ENCODE measurements around the gene DHX34.

The DHX34 gene

DNA sequence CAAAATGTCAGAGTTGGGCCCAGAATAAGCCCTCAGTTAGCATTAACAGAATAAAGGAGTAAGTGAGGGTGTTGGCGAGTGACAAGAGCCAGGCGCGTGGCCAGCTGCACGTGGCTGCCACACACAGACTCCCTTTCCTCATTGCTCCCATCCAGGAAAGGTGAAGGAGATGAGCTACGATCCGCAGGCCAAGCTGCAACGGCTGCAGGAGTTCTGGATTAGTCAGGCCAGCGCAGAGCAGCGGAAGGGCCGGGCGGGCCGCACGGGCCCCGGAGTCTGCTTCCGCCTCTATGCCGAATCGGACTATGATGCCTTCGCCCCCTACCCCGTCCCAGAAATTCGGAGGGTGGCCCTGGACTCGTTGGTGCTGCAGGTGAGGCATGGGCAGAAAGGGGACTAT, 13.2 kb downstream of the DHX34 start:
- TF ChIP-seq CREB1 (IDR thresholded peaks at IDR 0.05; ENCODE audit: low read depth) (no peak), ZBTB7A (IDR thresholded peaks at IDR 0.05; ENCODE audit: low read depth) (no peak), EP300 (IDR thresholded peaks at IDR 0.05; ENCODE audit: borderline replicate concordance) (no peak), TCF12 (IDR thresholded peaks at IDR 0.05; ENCODE audit: low read depth) (no peak), YY1 (IDR thresholded peaks at IDR 0.05; ENCODE audit: low read depth) (no peak), CEBPB (IDR thresholded peaks at IDR 0.05) (no peak)

DNA sequence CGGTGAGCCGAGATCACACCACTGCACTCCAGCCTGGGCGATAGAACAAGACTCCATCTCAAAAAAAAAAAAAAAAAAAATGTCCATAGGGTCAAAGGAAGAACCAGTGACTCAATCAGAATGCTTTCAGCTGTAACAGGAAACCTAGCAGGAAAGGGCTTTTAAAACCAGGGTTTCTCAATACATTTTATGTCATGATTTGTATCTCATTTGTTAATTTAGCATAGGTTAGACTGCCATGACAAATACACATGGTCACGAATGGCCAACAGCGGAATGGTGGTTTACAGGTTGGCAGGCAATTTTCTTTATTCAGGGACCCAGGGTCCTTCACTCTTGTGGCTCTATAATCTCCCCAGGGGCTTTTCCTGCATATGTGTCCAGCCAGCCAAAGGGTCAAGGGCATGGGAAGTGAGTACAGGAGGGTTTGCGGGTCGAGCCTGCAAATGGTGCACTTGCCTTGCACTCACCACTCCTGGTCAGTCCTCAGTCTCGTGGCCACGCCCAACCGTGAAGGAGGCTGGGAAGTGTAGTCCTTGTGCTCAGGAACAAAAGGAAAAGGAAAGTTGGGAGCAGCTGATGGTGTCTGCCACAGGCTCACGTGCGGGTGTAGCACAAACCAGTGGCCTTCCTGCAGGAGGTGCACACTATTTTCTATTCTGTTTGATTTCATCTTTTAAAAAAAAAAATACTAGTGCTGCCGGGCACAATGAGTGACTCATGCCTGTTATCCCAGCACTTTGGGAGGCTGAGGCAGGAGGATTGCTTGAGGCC, 14.8 kb downstream of the DHX34 start:
- no peak for TF ChIP-seq FOXM1 (IDR thresholded peaks at IDR 0.05; ENCODE audit: borderline replicate concordance, low read depth)
- no peak for TF ChIP-seq ZBTB7A (IDR thresholded peaks at IDR 0.05; ENCODE audit: low read depth)
- no peak for TF ChIP-seq NFIC (IDR thresholded peaks at IDR 0.05)
- TF ChIP-seq EGR1 (IDR thresholded peaks at IDR 0.05): no peak
- TF ChIP-seq, protein P1, sequence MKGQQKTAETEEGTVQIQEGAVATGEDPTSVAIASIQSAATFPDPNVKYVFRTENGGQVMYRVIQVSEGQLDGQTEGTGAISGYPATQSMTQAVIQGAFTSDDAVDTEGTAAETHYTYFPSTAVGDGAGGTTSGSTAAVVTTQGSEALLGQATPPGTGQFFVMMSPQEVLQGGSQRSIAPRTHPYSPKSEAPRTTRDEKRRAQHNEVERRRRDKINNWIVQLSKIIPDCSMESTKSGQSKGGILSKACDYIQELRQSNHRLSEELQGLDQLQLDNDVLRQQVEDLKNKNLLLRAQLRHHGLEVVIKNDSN (IDR thresholded peaks at IDR 0.05): no peak
- TF ChIP-seq CEBPB (IDR thresholded peaks at IDR 0.05): no peak
- TF ChIP-seq, protein P2, sequence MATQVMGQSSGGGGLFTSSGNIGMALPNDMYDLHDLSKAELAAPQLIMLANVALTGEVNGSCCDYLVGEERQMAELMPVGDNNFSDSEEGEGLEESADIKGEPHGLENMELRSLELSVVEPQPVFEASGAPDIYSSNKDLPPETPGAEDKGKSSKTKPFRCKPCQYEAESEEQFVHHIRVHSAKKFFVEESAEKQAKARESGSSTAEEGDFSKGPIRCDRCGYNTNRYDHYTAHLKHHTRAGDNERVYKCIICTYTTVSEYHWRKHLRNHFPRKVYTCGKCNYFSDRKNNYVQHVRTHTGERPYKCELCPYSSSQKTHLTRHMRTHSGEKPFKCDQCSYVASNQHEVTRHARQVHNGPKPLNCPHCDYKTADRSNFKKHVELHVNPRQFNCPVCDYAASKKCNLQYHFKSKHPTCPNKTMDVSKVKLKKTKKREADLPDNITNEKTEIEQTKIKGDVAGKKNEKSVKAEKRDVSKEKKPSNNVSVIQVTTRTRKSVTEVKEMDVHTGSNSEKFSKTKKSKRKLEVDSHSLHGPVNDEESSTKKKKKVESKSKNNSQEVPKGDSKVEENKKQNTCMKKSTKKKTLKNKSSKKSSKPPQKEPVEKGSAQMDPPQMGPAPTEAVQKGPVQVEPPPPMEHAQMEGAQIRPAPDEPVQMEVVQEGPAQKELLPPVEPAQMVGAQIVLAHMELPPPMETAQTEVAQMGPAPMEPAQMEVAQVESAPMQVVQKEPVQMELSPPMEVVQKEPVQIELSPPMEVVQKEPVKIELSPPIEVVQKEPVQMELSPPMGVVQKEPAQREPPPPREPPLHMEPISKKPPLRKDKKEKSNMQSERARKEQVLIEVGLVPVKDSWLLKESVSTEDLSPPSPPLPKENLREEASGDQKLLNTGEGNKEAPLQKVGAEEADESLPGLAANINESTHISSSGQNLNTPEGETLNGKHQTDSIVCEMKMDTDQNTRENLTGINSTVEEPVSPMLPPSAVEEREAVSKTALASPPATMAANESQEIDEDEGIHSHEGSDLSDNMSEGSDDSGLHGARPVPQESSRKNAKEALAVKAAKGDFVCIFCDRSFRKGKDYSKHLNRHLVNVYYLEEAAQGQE (IDR thresholded peaks at IDR 0.05; ENCODE audit: low read depth): no peak
- TF ChIP-seq, protein P3, sequence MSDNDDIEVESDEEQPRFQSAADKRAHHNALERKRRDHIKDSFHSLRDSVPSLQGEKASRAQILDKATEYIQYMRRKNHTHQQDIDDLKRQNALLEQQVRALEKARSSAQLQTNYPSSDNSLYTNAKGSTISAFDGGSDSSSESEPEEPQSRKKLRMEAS (IDR thresholded peaks at IDR 0.05): no peak
- no peak for TF ChIP-seq TAF1 (IDR thresholded peaks at IDR 0.05; ENCODE audit: low read depth)
- no peak for TF ChIP-seq RAD21 (IDR thresholded peaks at IDR 0.05; ENCODE audit: low read depth)

DNA sequence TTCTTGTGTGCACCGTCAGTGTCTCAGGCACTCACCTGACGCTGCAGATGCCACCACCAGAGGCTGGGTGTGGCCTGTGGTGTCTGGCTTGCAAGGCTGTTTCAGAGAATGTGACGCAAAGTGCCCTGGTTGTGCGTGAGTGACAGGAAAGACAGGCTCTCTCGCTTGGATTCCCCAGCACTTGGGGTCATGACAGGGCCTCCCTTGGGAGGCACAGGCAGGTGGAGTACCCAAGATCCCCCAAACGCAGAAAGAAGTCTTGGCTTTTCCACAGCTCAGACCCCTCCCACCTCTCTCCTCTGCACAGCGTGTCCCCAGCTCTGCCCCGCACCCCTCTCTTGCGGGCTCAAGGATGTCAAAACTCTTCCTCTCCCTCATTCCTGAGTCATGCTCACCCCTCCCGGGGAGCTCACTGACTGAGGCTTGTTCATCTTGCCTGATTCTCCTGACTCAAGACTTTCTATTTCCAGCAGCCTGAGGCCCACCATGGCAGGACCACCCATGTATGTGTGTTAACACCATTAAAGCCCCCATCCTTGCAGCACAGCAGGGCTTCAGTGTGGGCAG, 21.0 kb downstream of the DHX34 start:
- TF ChIP-seq EGR1 (IDR thresholded peaks at IDR 0.05) (no peak), YY1 (IDR thresholded peaks at IDR 0.05; ENCODE audit: low read depth) (no peak), TAF1 (IDR thresholded peaks at IDR 0.05; ENCODE audit: low read depth) (no peak), CEBPB (IDR thresholded peaks at IDR 0.05) (no peak), NFIC (IDR thresholded peaks at IDR 0.05) (no peak), ZBTB7A (IDR thresholded peaks at IDR 0.05; ENCODE audit: low read depth) (no peak), TCF12 (IDR thresholded peaks at IDR 0.05; ENCODE audit: low read depth) (no peak), FOXM1 (IDR thresholded peaks at IDR 0.05; ENCODE audit: borderline replicate concordance, low read depth) (no peak), TEAD4 (IDR thresholded peaks at IDR 0.05) (no peak), CREB1 (IDR thresholded peaks at IDR 0.05; ENCODE audit: low read depth) (no peak)
- TF ChIP-seq, protein P3 (IDR thresholded peaks at IDR 0.05): no peak
- TF ChIP-seq, protein P2 (IDR thresholded peaks at IDR 0.05; ENCODE audit: low read depth): no peak

DNA sequence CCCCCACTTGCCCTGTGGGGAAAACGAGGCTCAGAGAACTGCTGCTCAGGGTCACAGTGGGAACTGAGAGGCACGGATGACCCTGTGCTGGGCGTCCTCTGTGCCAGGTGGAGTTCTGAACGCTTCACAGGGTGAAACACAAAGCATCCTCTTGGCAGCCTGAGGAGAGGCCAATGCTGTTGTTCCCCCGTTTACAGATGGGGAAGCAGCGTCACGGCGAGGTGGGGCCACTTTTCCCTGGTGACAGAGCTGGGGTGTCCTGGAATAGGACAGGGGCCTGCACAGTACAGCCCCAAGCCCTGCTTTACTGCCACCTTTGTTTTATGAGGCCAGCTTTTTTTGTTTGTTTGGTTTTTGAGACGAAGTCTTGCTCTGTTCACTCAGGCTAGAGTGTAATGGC, 22.1 kb downstream of the DHX34 start:
- TF ChIP-seq NFIC (IDR thresholded peaks at IDR 0.05) (no peak), CREB1 (IDR thresholded peaks at IDR 0.05; ENCODE audit: low read depth) (no peak), YY1 (IDR thresholded peaks at IDR 0.05; ENCODE audit: low read depth) (no peak)

DNA sequence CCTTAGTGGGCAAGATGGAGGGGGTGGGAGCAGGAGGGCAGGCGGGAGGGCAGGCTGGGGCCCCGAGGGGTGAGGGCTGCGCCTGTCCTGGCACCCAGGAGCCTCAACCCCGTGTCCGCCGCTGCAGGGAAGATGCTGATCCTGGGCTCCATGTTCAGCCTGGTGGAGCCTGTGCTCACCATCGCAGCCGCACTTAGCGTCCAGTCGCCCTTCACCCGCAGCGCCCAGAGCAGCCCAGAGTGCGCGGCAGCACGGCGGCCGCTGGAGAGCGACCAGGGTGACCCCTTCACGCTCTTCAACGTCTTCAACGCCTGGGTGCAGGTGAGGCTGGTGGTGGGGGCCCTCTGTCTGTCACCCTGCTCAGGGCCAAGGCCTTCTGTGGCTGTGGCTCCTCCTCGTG, 23.5 kb downstream of the DHX34 start:
- TF ChIP-seq CEBPB (IDR thresholded peaks at IDR 0.05) (no peak), NFIC (IDR thresholded peaks at IDR 0.05) (no peak), TCF12 (IDR thresholded peaks at IDR 0.05; ENCODE audit: low read depth) (no peak), RAD21 (IDR thresholded peaks at IDR 0.05; ENCODE audit: low read depth) (no peak), EP300 (IDR thresholded peaks at IDR 0.05; ENCODE audit: borderline replicate concordance) (no peak), EGR1 (IDR thresholded peaks at IDR 0.05) (no peak), ZBTB7A (IDR thresholded peaks at IDR 0.05; ENCODE audit: low read depth) (no peak), CREB1 (IDR thresholded peaks at IDR 0.05; ENCODE audit: low read depth) (no peak)

DNA sequence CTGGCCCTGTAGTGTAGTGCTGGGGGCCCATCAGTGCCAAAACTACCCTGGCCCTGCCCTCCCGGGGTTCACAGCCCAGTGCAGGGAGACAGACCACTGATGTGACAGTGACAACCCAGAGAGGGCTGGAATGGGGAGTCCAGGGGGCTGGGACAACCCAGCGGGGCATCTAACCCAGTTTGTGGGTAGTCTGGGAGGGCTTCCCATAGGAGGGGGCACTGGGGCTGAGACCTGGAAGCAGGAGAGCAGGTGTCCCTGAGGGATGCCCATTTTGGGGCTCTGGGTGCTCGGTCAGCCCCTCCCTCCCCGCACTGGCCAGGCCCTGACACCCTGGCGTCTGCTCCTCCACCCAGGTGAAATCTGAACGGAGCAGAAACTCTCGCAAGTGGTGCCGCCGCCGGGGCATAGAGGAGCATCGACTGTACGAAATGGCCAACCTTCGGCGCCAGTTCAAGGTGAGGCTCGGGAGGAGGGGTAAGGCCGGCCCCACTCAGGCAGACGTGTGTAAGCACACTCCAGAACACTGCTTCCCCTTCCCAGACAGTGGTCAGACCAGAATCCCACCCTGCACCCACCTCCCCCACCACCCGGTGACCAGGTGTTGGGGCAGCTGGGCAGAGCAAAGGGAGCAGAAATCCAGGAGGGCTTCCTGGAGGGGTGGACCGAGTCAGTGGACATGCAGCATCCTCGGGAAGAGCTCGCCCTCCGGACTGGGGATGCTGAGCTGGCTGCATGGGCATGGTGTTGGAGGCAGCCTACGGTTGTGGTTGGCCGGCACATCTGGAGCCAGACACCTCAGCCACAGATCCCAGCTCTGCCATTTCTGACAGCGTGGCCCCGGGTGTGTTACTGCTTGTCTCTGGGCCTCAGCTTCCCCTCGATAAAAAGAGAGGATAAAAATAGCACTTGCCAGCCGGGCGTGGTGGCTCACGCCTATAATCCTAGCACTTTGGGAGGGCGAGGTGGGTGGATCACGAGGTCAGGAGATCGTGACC, 24.4 kb downstream of the DHX34 start:
- no peak for TF ChIP-seq TCF12 (IDR thresholded peaks at IDR 0.05; ENCODE audit: low read depth)
- TF ChIP-seq CREB1 (IDR thresholded peaks at IDR 0.05; ENCODE audit: low read depth): no peak
- TF ChIP-seq CEBPB (IDR thresholded peaks at IDR 0.05): no peak
- TF ChIP-seq, protein P1 (IDR thresholded peaks at IDR 0.05): no peak
- no peak for TF ChIP-seq FOXM1 (IDR thresholded peaks at IDR 0.05; ENCODE audit: borderline replicate concordance, low read depth)
- TF ChIP-seq YY1 (IDR thresholded peaks at IDR 0.05; ENCODE audit: low read depth): no peak
- no peak for TF ChIP-seq EGR1 (IDR thresholded peaks at IDR 0.05)
- no peak for TF ChIP-seq TEAD4 (IDR thresholded peaks at IDR 0.05)
- TF ChIP-seq, protein P2 (IDR thresholded peaks at IDR 0.05; ENCODE audit: low read depth): no peak
- no peak for TF ChIP-seq EP300 (IDR thresholded peaks at IDR 0.05; ENCODE audit: borderline replicate concordance)
- TF ChIP-seq, protein P3 (IDR thresholded peaks at IDR 0.05): no peak
- no peak for TF ChIP-seq RAD21 (IDR thresholded peaks at IDR 0.05; ENCODE audit: low read depth)
- no peak for TF ChIP-seq ZBTB7A (IDR thresholded peaks at IDR 0.05; ENCODE audit: low read depth)
- no peak for TF ChIP-seq TAF1 (IDR thresholded peaks at IDR 0.05; ENCODE audit: low read depth)
- no peak for TF ChIP-seq NFIC (IDR thresholded peaks at IDR 0.05)
